ENCODE data around the gene PCSK7. TPM values are rescaled to one million over a fixed set of nuclear protein-coding genes. Genes with fewer than 3 reads are reported as not detected.

Gene PCSK7
- total RNA-seq, 1 donor from 2014 or later = 63.8 TPM

DNA sequence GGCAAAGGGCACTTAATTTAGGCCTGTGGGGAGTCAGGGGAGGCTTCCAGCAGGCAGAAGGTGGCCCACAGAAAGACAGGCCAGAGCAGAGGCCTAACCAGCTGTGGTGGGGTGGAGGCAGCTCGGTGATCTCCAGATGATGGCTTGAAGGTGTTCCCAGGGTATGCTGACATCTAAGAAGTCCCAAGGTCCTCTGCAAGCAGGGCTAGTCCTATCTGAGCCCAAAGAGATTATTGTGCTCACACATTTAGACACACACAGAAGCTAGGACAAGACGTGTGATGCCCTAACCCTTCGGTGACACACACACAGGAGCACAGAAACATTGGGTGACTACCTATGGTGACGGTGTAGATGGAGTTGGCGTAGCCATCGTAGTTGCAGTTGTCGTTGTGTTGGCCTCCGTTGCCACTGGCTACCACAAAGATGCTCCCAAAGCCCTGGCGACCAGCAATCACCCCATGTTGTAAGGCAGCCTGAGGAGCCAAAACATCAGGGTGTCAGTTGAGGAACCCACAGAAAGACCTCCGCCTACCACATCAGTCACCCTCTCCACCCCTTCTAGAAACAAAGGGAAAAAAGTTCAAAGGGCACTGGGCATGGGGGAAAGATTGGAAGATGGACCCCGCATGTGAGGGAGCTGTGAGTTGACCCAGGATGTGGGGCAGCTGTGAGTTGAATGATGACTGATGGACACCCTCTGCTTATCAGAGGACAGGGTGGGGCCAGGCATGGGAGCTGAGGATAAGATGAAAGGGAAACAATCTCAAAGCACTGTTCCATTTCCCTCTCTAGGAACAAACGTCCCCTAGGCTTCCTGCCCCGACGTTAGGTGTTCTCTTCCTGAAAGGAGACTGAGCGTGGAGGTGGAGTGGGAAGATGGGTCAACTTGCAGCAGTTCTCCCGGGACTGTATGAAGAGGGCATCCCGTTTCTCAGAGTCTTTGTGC lies 7.9 kb downstream of the PCSK7 start:
- no peak for DNase-seq (ENCODE audit: extremely low spot score in 2 of 2)
- H3K36me3 ChIP-seq = peaks cover 0 to 30% of the 10 kb centered on the region in 2 donors
- peak overlapping the region; percentile 81 for H3K27ac ChIP-seq
- no peaks in the 10 kb centered on the region for H3K27me3 ChIP-seq
- intact Hi-C loops (cut with DNase I) = loop anchor here (10.0 kb wide), 2 partner anchors 49 to 119 kb away; partner anchors contain the start of gene SIDT2
- H3K4me1 ChIP-seq = peaks cover 45% of the 10 kb centered on the region
- H3K4me3 ChIP-seq = no peak overlapping the region
- TF ChIP-seq, protein P1, sequence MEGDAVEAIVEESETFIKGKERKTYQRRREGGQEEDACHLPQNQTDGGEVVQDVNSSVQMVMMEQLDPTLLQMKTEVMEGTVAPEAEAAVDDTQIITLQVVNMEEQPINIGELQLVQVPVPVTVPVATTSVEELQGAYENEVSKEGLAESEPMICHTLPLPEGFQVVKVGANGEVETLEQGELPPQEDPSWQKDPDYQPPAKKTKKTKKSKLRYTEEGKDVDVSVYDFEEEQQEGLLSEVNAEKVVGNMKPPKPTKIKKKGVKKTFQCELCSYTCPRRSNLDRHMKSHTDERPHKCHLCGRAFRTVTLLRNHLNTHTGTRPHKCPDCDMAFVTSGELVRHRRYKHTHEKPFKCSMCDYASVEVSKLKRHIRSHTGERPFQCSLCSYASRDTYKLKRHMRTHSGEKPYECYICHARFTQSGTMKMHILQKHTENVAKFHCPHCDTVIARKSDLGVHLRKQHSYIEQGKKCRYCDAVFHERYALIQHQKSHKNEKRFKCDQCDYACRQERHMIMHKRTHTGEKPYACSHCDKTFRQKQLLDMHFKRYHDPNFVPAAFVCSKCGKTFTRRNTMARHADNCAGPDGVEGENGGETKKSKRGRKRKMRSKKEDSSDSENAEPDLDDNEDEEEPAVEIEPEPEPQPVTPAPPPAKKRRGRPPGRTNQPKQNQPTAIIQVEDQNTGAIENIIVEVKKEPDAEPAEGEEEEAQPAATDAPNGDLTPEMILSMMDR (IDR thresholded peaks at IDR 0.05) = no peak
- TF ChIP-seq POLR2AphosphoS5 (IDR thresholded peaks at IDR 0.05; ENCODE audit: insufficient read depth in 1 of 2, low read depth in 1 of 2) (no peak), POLR2A (IDR thresholded peaks at IDR 0.05) (no peak)
- no peaks in the 10 kb centered on the region for H3K9me3 ChIP-seq

DNA sequence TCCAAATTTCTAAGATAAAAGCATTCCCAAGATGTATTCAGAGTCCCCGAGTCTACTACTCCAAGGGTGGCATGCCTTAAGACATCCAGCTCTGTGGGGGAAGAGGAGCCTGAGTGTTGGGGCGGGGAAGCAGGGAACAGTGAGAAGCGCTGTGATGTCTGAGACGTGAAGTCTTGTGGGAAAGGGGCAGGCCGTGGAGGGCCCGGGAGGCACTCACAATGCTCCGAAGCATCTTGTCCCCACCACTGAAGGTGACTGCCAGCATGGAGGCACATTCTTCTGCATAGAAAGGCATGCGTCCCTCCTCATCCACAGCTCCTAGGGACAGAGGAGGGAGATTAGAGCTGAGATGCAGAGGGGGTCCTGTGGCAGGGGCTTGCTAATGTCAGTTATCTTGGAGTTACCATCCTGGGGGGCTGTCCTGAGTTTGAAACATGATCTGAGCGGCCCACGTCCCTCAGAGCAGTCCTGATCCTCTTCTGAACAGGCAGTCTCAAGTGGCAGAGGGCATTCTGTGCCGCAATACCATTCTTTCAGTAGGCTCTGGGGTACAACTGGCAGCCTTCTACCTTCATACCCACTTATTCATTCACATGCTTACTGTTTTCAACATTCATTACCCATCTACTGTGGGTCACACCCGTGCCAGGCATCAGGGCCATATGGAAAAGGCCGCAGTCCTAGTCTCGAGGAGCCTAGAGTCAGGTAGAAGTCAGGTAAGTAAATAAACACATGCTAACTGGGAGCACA lies 8.7 kb downstream of the PCSK7 start:
- peaks cover 51% of the 10 kb centered on the region for H3K4me1 ChIP-seq
- no peak for DNase-seq (ENCODE audit: extremely low spot score in 2 of 2)
- H3K36me3 ChIP-seq = peaks cover 0 to 32% of the 10 kb centered on the region in 2 donors
- intact Hi-C loops (cut with DNase I) = loop anchor here (10.0 kb wide), 2 partner anchors 48 to 118 kb away; partner anchors contain the start of gene SIDT2
- H3K4me3 ChIP-seq = no peak overlapping the region
- H3K27me3 ChIP-seq = no peaks in the 10 kb centered on the region
- no peak for TF ChIP-seq POLR2AphosphoS5 (IDR thresholded peaks at IDR 0.05; ENCODE audit: insufficient read depth in 1 of 2, low read depth in 1 of 2)
- TF ChIP-seq POLR2A (IDR thresholded peaks at IDR 0.05) = no peak
- TF ChIP-seq, protein P1 (IDR thresholded peaks at IDR 0.05) = no peak
- no peaks in the 10 kb centered on the region for H3K9me3 ChIP-seq
- H3K27ac ChIP-seq = peak overlapping the region; percentile 81

DNA sequence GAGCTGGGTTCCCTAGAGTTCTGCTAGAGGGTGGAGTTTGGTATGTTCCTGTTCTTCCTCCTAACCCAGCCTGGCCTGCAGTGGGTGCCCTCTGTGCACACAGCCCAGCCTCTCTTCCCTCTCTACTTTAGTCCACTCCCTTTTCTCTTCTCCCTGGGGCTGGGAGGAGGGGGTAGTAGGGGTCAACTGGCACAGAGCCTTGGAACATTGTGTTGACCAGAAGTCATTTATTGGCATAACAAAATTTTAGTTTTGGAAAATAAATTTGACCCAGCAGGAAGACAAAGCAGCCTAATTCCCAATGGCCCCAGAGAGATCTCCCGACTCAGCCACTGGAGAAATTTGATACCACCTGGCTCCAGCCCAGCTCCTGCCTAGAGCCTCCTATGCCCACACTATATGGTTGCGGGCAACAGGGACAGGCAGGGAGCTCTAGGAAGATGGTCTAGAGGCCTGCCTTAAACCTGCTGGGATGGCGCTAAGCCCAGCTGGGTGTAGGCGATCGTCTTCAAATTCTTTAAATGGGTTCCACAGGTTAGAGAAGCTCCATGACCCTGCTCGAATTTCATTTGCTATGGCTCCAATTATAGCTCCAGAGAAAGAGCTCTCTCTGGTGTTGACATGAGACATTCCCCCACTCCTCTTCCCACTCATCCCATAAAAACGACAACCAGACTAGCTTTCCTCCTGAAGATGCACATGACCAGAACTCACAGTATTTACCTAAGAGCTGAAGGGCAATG lies 9.9 kb downstream of the PCSK7 start:
- H3K27me3 ChIP-seq = no peaks in the 10 kb centered on the region
- intact Hi-C loops (cut with DNase I) = loop anchor here (10.0 kb wide), 2 partner anchors 47 to 117 kb away; partner anchors contain the start of gene SIDT2
- H3K27ac ChIP-seq = peak overlapping the region; percentile 81
- peaks cover 51% of the 10 kb centered on the region for H3K4me1 ChIP-seq
- H3K4me3 ChIP-seq = peak overlapping the region in 1 of 2 donors; percentile 7
- DNase-seq (ENCODE audit: extremely low spot score in 2 of 2) = no peak
- TF ChIP-seq POLR2AphosphoS5 (IDR thresholded peaks at IDR 0.05; ENCODE audit: insufficient read depth in 1 of 2, low read depth in 1 of 2) (peak; percentile 49 to 56), POLR2A (IDR thresholded peaks at IDR 0.05) (no peak)
- TF ChIP-seq, protein P1 (IDR thresholded peaks at IDR 0.05) = peak in 1 of 3 experiments; percentile 26
- peaks cover 0 to 32% of the 10 kb centered on the region in 2 donors for H3K36me3 ChIP-seq
- no peaks in the 10 kb centered on the region for H3K9me3 ChIP-seq

DNA sequence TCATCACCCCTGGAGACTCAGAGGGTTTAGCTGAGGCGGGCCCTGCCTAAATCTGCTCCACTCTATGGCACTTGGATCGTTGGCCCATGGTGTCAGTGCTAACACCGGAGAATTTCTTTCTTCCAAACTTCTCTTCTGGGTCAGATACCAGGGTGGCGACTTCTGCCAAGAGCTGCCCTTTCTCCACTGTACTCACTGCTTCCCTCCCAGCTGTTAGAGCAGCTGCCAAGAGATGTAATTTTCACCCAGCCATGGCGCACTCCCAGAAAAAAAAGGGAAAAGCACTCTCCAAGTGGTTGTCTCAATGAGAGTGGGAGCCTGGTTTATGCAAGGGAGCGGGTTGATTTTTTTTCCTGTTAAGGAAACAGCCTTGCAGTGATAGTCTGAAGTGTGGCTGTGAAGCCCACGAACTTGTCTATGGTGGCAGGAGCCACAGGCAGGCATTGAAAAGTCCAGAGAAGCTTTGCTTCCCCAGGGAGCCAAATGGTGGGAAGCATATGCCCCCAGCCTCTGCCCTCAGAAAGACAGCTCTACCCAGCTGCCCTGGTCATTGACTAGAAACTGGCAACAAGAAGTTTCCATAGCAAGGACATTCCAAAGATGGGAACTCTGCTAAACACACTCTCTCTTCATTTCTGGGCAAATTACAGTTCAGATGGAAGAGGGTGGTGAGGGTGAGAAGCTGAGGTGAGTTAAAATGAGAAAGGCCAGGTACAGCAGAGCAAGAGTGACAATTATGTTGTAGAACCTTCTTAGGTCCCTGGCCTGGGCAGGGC lies 10.7 kb downstream of the PCSK7 start:
- peak overlapping the region in 1 of 2 donors; percentile 7 for H3K4me3 ChIP-seq
- intact Hi-C loops (cut with DNase I) = loop anchor here (10.0 kb wide), 2 partner anchors 46 to 116 kb away; partner anchors contain the start of gene SIDT2
- H3K4me1 ChIP-seq = peaks cover 51% of the 10 kb centered on the region

More for the DNA sequence above, 10.7 kb downstream of the PCSK7 start:
- TF ChIP-seq POLR2A (IDR thresholded peaks at IDR 0.05) (no peak), POLR2AphosphoS5 (IDR thresholded peaks at IDR 0.05; ENCODE audit: insufficient read depth in 1 of 2, low read depth in 1 of 2) (no peak)
- TF ChIP-seq, protein P1 (IDR thresholded peaks at IDR 0.05) = no peak
- H3K27me3 ChIP-seq = no peaks in the 10 kb centered on the region
- peak overlapping the region; percentile 81 for H3K27ac ChIP-seq
- DNase-seq (ENCODE audit: extremely low spot score in 2 of 2) = no peak
- H3K9me3 ChIP-seq = no peaks in the 10 kb centered on the region
- peaks cover 0 to 36% of the 10 kb centered on the region in 2 donors for H3K36me3 ChIP-seq
